ENCODE data around the gene FNIP1. TPM values are rescaled to one million over a fixed set of nuclear protein-coding genes. Genes with fewer than 3 reads are reported as not detected.

Gene FNIP1
- total RNA-seq, 2 donors from 2014 or later, result 52.9 to 54.7 TPM

DNA sequence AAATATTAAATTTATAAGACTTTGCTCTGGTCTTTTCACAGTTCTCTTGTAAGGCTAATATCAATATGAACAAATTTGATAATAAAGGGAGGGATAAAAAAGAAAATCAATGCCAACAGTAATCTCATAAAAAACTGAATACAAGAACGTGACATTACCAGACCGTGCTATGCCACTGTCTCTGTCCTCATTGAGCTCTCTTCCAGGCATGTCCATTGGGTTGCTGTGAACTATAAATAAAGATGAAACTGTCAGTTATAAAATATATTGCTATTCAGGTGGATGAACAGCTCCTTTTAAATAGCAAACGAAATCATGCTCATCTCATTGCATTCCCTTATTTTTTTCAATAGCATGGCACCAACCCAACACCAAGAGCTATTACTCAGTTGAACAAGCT is 87.8 kb downstream of the FNIP1 start:
- ATAC-seq (ENCODE audit: insufficient number of reproducible peaks, low FRiP score, low read depth) (no peak), DNase-seq (ENCODE audit: low spot score) (no peak)
- H3K4me3 ChIP-seq, result no peak overlapping the region
- no peaks in the 10 kb centered on the region for H3K4me1 ChIP-seq (ENCODE audit: control insufficient read depth in 1 of 2, low read depth in 2 of 2)
- TF ChIP-seq, protein P1, sequence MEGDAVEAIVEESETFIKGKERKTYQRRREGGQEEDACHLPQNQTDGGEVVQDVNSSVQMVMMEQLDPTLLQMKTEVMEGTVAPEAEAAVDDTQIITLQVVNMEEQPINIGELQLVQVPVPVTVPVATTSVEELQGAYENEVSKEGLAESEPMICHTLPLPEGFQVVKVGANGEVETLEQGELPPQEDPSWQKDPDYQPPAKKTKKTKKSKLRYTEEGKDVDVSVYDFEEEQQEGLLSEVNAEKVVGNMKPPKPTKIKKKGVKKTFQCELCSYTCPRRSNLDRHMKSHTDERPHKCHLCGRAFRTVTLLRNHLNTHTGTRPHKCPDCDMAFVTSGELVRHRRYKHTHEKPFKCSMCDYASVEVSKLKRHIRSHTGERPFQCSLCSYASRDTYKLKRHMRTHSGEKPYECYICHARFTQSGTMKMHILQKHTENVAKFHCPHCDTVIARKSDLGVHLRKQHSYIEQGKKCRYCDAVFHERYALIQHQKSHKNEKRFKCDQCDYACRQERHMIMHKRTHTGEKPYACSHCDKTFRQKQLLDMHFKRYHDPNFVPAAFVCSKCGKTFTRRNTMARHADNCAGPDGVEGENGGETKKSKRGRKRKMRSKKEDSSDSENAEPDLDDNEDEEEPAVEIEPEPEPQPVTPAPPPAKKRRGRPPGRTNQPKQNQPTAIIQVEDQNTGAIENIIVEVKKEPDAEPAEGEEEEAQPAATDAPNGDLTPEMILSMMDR (IDR thresholded peaks at IDR 0.05), result no peak
- H3K27ac ChIP-seq, result no peak overlapping the region
- peaks cover 11% of the 10 kb centered on the region for H3K36me3 ChIP-seq
- no peaks in the 10 kb centered on the region for H3K27me3 ChIP-seq (replicated peaks; ENCODE audit: insufficient read depth)
- H3K9me3 ChIP-seq, result no peaks in the 10 kb centered on the region

- no peaks in the 10 kb centered on the region for H3K9me3 ChIP-seq
- DNase-seq (ENCODE audit: low spot score) (no peak), ATAC-seq (ENCODE audit: insufficient number of reproducible peaks, low FRiP score, low read depth) (no peak)
- H3K4me1 ChIP-seq (ENCODE audit: control insufficient read depth in 1 of 2, low read depth in 2 of 2), result no peaks in the 10 kb centered on the region
- peaks cover 29% of the 10 kb centered on the region for H3K36me3 ChIP-seq
- TF ChIP-seq, protein P1 (IDR thresholded peaks at IDR 0.05), result no peak
- no peaks in the 10 kb centered on the region for H3K27me3 ChIP-seq (replicated peaks; ENCODE audit: insufficient read depth)
- no peak overlapping the region for H3K27ac ChIP-seq
- no peak overlapping the region for H3K4me3 ChIP-seq
These were observed 90.5 kb downstream of the FNIP1 start for GRCh38 chr5:131706281-131706680.

DNA sequence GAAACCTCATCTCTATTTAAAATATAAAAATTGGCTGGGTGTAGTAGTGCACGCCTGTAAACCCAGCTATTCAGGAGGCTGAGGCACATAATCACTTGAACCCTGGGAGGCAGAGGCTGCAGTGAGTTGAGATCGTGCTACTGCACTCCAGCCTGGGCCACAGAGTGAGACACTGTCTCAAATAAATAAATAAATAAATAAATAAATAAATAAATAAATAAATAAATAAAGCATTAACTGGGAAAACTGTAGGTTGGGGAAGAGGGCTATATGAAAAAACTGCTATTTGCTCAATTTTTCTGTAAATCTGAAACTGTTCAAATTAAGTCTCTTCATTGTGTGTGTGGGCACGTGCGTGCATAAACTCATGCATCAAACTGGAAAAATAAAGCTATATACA is 101.9 kb downstream of the FNIP1 start:
- peaks cover 3% of the 10 kb centered on the region for H3K36me3 ChIP-seq
- ATAC-seq (ENCODE audit: insufficient number of reproducible peaks, low FRiP score, low read depth) (no peak), DNase-seq (ENCODE audit: low spot score) (no peak)
- no peaks in the 10 kb centered on the region for H3K9me3 ChIP-seq
- H3K27ac ChIP-seq, result no peak overlapping the region
- no peak overlapping the region for H3K4me3 ChIP-seq
- no peaks in the 10 kb centered on the region for H3K4me1 ChIP-seq (ENCODE audit: control insufficient read depth in 1 of 2, low read depth in 2 of 2)
- H3K27me3 ChIP-seq (replicated peaks; ENCODE audit: insufficient read depth), result no peaks in the 10 kb centered on the region
- TF ChIP-seq, protein P1 (IDR thresholded peaks at IDR 0.05), result no peak

DNA sequence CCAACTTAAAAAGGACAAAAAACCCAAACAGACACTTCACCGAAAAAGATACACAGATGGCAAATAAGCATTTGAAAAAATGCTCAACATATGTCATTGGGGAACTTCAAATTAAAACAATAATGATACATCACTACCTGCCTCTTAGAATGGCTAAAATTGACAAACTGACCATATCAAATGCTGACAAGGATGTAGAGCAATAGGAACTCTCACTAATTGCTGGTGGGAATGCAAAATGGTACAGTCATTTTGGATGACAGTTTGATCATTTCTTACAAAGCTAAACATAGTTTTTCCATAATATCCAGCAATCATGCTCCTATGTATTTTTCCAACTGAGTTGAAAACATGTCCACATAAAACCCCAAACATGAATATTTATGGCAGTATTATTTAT is 102.9 kb downstream of the FNIP1 start:
- H3K4me3 ChIP-seq, result no peak overlapping the region
- H3K4me1 ChIP-seq (ENCODE audit: control insufficient read depth in 1 of 2, low read depth in 2 of 2), result no peaks in the 10 kb centered on the region
- H3K27me3 ChIP-seq (replicated peaks; ENCODE audit: insufficient read depth), result no peaks in the 10 kb centered on the region
- ATAC-seq (ENCODE audit: insufficient number of reproducible peaks, low FRiP score, low read depth) (no peak), DNase-seq (ENCODE audit: low spot score) (no peak)
- no peaks in the 10 kb centered on the region for H3K9me3 ChIP-seq
- H3K27ac ChIP-seq, result no peak overlapping the region
- H3K36me3 ChIP-seq, result peaks cover 3% of the 10 kb centered on the region
- TF ChIP-seq, protein P1 (IDR thresholded peaks at IDR 0.05), result no peak

DNA sequence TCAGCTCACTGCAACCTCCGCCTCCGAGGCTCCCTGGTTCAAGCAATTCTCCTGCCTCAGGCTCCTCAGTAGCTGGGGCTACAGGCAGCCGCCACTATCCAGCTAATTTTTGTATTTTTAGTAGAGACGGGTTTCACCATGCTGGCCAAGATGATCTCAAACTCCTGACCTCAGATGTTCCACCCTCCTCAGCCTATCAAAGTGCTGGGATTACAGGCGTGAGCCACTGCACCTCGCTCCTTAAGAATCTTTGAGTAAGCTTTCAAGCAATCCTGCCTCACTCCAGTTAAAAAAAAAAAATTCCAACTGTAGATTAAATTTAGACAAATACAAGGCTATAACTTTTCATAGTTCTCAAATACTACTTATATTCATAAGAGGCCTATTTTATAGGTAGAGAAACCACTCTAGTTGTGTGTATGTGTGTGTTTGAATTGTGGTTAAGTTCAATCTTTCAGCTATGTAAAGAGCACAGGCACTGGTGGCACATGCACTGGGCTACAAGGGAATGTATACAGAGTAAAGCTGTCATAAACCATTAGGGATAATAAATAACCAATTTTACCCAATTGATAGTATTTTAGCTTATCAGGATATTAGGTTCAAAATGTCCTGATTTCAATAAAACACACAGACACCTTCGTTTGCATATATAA is 111.2 kb downstream of the FNIP1 start:
- Histone ChIP-seq H3K4me3 (no peak overlapping the region), H3K4me1 (ENCODE audit: control insufficient read depth in 1 of 2, low read depth in 2 of 2) (peaks cover 8 to 20% of the 10 kb centered on the region in 2 donors), H3K9me3 (no peaks in the 10 kb centered on the region), H3K27me3 (replicated peaks; ENCODE audit: insufficient read depth) (no peaks in the 10 kb centered on the region), H3K36me3 (no peaks in the 10 kb centered on the region), H3K27ac (no peak overlapping the region)
- DNase-seq (ENCODE audit: low spot score) (no peak), ATAC-seq (ENCODE audit: insufficient number of reproducible peaks, low FRiP score, low read depth) (no peak)
- TF ChIP-seq, protein P1 (IDR thresholded peaks at IDR 0.05), result no peak
